Measurements from ENCODE around the gene SETX. TPM values are rescaled to one million over a fixed set of nuclear protein-coding genes. Genes with fewer than 3 reads are reported as not detected.
A peak's percentile ranks its signal among the peaks of the same experiment; 100 is the strongest.
"Not testable (repeated sequence)": the region's sequence is repeated elsewhere in the genome, so short reads cannot be mapped to it uniquely, and the experiment has no call there.

SETX gene
- total and polyA plus RNA-seq, 12 donors, result 16.9 to 35.1 (median 27.4) TPM

DNA sequence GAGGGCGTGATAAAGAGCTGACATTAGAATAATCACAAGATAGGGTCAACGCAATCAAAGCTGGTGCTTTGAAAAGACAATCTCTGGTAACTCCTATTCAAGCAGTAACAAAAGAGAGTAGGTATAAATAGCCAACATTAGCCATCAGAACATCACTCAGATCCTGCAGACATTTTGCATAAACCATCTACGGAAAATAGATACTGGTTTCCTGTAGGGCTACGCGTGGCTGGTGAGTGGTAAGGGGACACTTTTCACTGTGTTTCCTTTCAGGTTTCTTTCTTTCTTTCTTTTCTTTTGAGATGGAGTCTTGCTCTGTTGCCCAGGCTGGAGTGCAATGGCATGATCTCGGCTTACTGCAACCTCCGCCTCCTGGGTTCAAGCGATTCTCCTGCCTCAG, 29.6 kb upstream of the SETX start:
- H3K4me3 ChIP-seq, result no peak overlapping the region
- peaks cover 0 to 100% (median 43%) of the 10 kb centered on the region in 9 donors for H3K36me3 ChIP-seq
- ATAC-seq (no peak), DNase-seq (no peak)
- TF ChIP-seq, protein P1, sequence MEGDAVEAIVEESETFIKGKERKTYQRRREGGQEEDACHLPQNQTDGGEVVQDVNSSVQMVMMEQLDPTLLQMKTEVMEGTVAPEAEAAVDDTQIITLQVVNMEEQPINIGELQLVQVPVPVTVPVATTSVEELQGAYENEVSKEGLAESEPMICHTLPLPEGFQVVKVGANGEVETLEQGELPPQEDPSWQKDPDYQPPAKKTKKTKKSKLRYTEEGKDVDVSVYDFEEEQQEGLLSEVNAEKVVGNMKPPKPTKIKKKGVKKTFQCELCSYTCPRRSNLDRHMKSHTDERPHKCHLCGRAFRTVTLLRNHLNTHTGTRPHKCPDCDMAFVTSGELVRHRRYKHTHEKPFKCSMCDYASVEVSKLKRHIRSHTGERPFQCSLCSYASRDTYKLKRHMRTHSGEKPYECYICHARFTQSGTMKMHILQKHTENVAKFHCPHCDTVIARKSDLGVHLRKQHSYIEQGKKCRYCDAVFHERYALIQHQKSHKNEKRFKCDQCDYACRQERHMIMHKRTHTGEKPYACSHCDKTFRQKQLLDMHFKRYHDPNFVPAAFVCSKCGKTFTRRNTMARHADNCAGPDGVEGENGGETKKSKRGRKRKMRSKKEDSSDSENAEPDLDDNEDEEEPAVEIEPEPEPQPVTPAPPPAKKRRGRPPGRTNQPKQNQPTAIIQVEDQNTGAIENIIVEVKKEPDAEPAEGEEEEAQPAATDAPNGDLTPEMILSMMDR (IDR thresholded peaks at IDR 0.05), result no peak
- no peaks in the 10 kb centered on the region for H3K9me3 ChIP-seq
- H3K27me3 ChIP-seq, result no peaks in the 10 kb centered on the region
- intact Hi-C loops (cut with DNase I), result no loop called here
- 90 to 92% methylated on average over 8 of the region's 8 CpGs for WGBS, 2 donors
- peaks cover 0 to 14% (median 0%) of the 10 kb centered on the region in 9 donors for H3K4me1 ChIP-seq
- no peak overlapping the region for H3K27ac ChIP-seq

DNA sequence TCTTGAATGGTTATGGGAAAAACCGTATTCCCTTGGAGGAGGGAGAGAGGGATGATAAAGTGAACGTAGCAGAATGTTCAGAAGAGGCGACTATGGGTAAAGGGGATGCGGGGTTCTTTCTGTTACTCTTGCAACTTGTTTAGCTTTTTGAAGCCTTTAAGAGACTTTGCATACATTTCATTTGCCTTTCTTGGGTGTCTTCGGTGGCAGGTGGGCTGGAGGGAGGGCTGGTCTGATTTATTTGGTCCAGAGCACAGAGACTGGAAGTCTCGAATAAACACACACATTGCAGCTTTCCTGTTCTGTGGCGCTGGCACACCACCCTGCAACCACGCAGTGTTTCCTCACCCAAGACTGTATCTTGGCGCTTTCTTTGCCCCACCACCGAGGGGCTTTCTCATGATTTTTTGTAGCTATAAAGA, 28.7 kb upstream of the SETX start:
- no peaks in the 10 kb centered on the region for H3K9me3 ChIP-seq
- TF ChIP-seq, protein P1 (IDR thresholded peaks at IDR 0.05), result no peak
- no peak for DNase-seq
- no peak for ATAC-seq
- no peak overlapping the region for H3K27ac ChIP-seq
- no peaks in the 10 kb centered on the region for H3K27me3 ChIP-seq
- 87 to 92% methylated on average over 10 of the region's 10 CpGs for WGBS, 2 donors
- intact Hi-C loops (cut with DNase I), result no loop called here
- peaks cover 0 to 14% (median 0%) of the 10 kb centered on the region in 9 donors for H3K4me1 ChIP-seq
- H3K36me3 ChIP-seq, result peaks cover 0 to 100% (median 38%) of the 10 kb centered on the region in 9 donors
- H3K4me3 ChIP-seq, result no peak overlapping the region

DNA sequence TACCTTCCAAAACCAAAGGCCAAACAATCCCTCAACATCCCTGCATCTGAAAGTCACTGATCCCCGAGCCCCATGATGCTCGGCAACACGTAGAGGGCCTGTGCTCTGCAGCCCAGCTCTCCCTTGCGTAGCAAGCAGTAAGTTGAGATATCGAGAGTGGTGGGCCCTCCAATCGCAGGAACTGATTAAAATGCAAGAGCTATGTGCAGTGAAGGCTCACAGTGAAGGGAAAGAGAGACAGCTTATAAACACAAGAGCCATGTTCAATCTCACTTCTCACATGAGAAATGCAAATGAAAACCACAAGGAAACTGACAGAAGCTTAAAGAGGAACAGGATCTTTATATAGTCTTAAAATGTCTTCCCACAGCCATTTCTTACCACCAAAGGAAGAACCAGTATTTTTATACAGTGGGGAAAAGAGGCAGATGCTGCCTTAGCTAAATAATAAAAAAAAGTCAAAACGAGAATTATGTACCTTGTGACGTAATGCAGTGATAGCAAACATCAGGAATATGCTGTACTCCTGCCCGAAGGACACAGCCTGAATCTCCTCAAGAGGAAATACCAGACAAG, 27.3 kb upstream of the SETX start:
- TF ChIP-seq, protein P1 (IDR thresholded peaks at IDR 0.05), result no peak
- Histone ChIP-seq H3K9me3 (no peaks in the 10 kb centered on the region), H3K36me3 (peaks cover 0 to 87% (median 26%) of the 10 kb centered on the region in 9 donors), H3K27ac (peak overlapping the region in 2 of 10 donors; percentile 15 to 62), H3K4me1 (peaks cover 0 to 14% (median 0%) of the 10 kb centered on the region in 9 donors), H3K4me3 (no peak overlapping the region), H3K27me3 (no peaks in the 10 kb centered on the region)
- ATAC-seq, result peak in 2 of 8 donors; percentile 33 to 46
- intact Hi-C loops (cut with DNase I), result no loop called here
- DNase-seq, result no peak
- 92 to 94% methylated on average over 9 of the region's 9 CpGs for WGBS, 2 donors

DNA sequence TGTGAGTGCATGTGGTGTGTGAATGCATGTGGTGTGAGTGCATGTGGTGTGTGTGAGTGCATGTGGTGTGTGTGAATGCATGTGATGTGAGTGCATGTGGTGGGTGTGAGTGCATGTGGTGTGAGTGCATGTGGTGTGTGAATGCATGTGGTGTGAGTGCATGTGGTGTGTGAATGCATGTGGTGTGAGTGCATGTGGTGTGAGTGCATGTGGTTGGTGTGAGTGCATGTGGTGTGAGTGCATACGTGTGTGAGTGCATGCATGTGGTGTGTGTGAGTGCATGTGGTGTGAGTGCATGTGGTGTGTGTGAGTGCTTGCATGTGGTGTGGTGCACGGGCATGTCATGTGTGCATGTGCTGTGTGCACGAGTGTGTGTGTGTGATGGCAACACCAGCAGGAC, 23.6 kb upstream of the SETX start:
- intact Hi-C loops (cut with DNase I); H3K4me3 ChIP-seq; ATAC-seq; H3K27ac ChIP-seq; H3K9me3 ChIP-seq; DNase-seq; H3K27me3 ChIP-seq: not testable (repeated sequence)
- WGBS, 2 donors, result 97 to 98% methylated on average over 3 of the region's 3 CpGs
- peaks cover 0 to 18% (median under 1%) of the 10 kb centered on the region in 9 donors for H3K4me1 ChIP-seq
- peaks cover 0 to 81% (median 14%) of the 10 kb centered on the region in 9 donors for H3K36me3 ChIP-seq

DNA sequence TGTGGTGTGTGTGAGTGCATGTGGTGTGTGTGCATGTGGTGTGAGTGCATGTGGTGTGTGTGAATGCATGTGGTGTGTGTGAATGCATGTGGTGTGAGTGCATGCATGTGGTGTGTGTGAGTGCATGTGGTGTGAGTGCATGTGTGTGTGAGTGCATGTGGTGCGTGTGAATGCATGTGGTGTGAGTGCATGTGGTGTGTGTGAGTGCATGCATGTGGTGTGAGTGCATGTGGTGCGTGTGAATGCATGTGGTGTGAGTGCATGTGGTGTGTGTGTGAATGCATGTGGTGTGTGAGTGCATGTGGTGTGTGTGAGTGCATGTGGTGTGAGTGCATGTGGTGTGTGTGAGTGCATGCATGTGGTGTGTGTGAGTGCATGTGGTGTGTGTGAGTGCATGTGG, 23.0 kb upstream of the SETX start:
- DNase-seq; ATAC-seq; H3K27me3 ChIP-seq; H3K27ac ChIP-seq; H3K4me3 ChIP-seq; intact Hi-C loops (cut with DNase I); H3K9me3 ChIP-seq: not testable (repeated sequence)
- H3K36me3 ChIP-seq, result peaks cover 0 to 79% (median 13%) of the 10 kb centered on the region in 9 donors
- peaks cover 0 to 24% (median 6%) of the 10 kb centered on the region in 9 donors for H3K4me1 ChIP-seq
- 93 to 98% methylated on average over 2 of the region's 2 CpGs for WGBS, 2 donors
